Right lung (tissue), 5 donors: ENCODE results near the gene CFAP77. TPM values are rescaled to one million over a fixed set of nuclear protein-coding genes. Genes with fewer than 3 reads are reported as not detected.
"Not testable (repeated sequence)": the region's sequence is repeated elsewhere in the genome, so short reads cannot be mapped to it uniquely, and the experiment has no call there.

Experiments used
- DNase-seq, 2 donors: peaks; one replicate each; pipeline ENCODE4 v3.0.0-alpha.2; 2013
- polyA plus RNA-seq, 5 donors: library from polyadenylated mRNA; unstranded; fragments of 120-200 nt; gene quantifications; one replicate each; pipeline versions ENCODE4 v1.2.1 to v1.2.3, GENCODE V29; 2013; ENCODE audit warnings: inconsistent platforms in 1 of 5, low replicate concordance in 1 of 5; ENCODE audit not compliant: insufficient read length in 5 of 5, insufficient read depth in 1 of 5

The CFAP77 gene
- polyA plus RNA-seq, 5 donors = 0.35 to 4.4 (median 2.8) TPM

GRCh38 chr9:132547052-132547431 is 137.0 kb downstream of the CFAP77 start:
- DNase-seq = no peak

- no peak for DNase-seq
These were observed 137.4 kb downstream of the CFAP77 start for GRCh38 chr9:132547436-132547835.

- no peak for DNase-seq
These were observed 138.1 kb downstream of the CFAP77 start for GRCh38 chr9:132547976-132548730.

GRCh38 chr9:132548751-132549640 is 139.0 kb downstream of the CFAP77 start:
- no peak for DNase-seq

- DNase-seq = no peak
These were observed 141.5 kb downstream of the CFAP77 start for GRCh38 chr9:132551556-132551955.

- no peak for DNase-seq
These were observed 142.0 kb downstream of the CFAP77 start for GRCh38 chr9:132552041-132552440.

GRCh38 chr9:132554755-132555154 is 144.7 kb downstream of the CFAP77 start:
- no peak for DNase-seq

GRCh38 chr9:132555528-132555927 is 145.5 kb downstream of the CFAP77 start:
- no peak for DNase-seq

GRCh38 chr9:132556235-132556634 is 146.2 kb downstream of the CFAP77 start:
- no peak for DNase-seq

- no peak for DNase-seq
These were observed 146.7 kb downstream of the CFAP77 start for GRCh38 chr9:132556714-132557113.

GRCh38 chr9:132557159-132557558 is 147.1 kb downstream of the CFAP77 start:
- DNase-seq = no peak

GRCh38 chr9:132559711-132560110 is 149.7 kb downstream of the CFAP77 start:
- DNase-seq = no peak

GRCh38 chr9:132560616-132561202 is 150.7 kb downstream of the CFAP77 start:
- no peak for DNase-seq

GRCh38 chr9:132562306-132562573 is 152.2 kb downstream of the CFAP77 start:
- DNase-seq = no peak

- DNase-seq = no peak
These were observed 154.5 kb downstream of the CFAP77 start for GRCh38 chr9:132564526-132564925.

- not testable (repeated sequence) for DNase-seq
These were observed 158.8 kb downstream of the CFAP77 start for GRCh38 chr9:132568787-132569186.

- DNase-seq = no peak
These were observed 162.0 kb downstream of the CFAP77 start for GRCh38 chr9:132571806-132572600.

- no peak for DNase-seq
These were observed 162.9 kb downstream of the CFAP77 start for GRCh38 chr9:132572921-132573320.

GRCh38 chr9:132575005-132575609 is 165.1 kb downstream of the CFAP77 start:
- DNase-seq = peak; percentile 38 to 55

- DNase-seq = no peak
These were observed 165.8 kb downstream of the CFAP77 start for GRCh38 chr9:132575811-132576210.

- DNase-seq = no peak
These were observed 167.1 kb downstream of the CFAP77 start for GRCh38 chr9:132577119-132577518.
